ENCODE results near the gene PRR23B. TPM values are rescaled to one million over a fixed set of nuclear protein-coding genes. Genes with fewer than 3 reads are reported as not detected.

PRR23B gene
- total RNA-seq, 1 experiment from 2014 or later = not detected

DNA sequence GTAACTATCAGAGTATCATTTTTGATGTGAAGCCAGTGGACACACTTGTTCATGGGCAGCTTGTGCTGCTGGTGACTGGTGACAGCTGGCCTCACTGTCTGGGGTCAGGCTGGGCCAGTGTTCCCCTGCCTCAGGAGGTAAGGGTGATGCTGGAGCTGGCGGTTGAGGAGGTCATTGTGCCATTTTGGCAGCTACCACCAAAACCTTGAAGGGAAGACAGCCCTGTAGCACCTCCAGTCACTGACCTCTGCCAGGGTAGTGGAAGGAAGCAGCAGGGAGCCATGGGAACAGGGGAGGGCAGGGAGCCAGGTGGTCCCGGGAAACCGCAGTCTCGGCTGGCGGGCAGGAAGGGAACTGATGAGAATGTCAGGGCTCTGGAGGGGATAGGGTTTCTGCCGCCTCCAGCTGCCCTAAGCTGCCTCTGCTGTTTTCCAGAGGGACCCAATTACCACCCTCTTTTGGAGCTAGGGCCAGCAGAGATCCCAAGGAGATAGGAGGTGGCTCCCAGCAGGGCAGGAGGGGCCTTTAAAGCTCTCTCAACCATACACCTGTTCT, 48.9 kb downstream of the PRR23B start:
- Mint-ChIP-seq H3K27me3 (ENCODE audit: insufficient read depth, unreplicated experiment) (peaks cover 5% of the 10 kb centered on the region), H3K4me3 (ENCODE audit: unreplicated experiment) (no peak overlapping the region), H3K27ac (ENCODE audit: unreplicated experiment) (no peak overlapping the region), H3K4me1 (ENCODE audit: low read depth, unreplicated experiment) (no peaks in the 10 kb centered on the region), H3K36me3 (ENCODE audit: insufficient read depth, unreplicated experiment) (no peaks in the 10 kb centered on the region), H3K9me3 (ENCODE audit: unreplicated experiment) (no peaks in the 10 kb centered on the region)
- no peak for DNase-seq
- no peaks in the 10 kb centered on the region for H3K9me3 ChIP-seq
- no peaks in the 10 kb centered on the region for H3K36me3 ChIP-seq (ENCODE audit: control insufficient read depth, insufficient read depth, low read length)
- no TSS peak for BruUV-seq (replicated peaks)
- no peaks in the 10 kb centered on the region for H3K27me3 ChIP-seq (replicated peaks; ENCODE audit: control insufficient read depth, insufficient read depth, low read length)
- intact Hi-C loops (cut with micrococcal nuclease; ENCODE audit: unreplicated experiment) = no loop called here
- no peak overlapping the region for H3K4me3 ChIP-seq (ENCODE audit: low read depth, low read length)
- ChIA-PET CTCF (no interaction called here), POLR2A (no interaction called here)
- no peaks in the 10 kb centered on the region for H3K4me1 ChIP-seq
- TF ChIP-seq, protein P1, sequence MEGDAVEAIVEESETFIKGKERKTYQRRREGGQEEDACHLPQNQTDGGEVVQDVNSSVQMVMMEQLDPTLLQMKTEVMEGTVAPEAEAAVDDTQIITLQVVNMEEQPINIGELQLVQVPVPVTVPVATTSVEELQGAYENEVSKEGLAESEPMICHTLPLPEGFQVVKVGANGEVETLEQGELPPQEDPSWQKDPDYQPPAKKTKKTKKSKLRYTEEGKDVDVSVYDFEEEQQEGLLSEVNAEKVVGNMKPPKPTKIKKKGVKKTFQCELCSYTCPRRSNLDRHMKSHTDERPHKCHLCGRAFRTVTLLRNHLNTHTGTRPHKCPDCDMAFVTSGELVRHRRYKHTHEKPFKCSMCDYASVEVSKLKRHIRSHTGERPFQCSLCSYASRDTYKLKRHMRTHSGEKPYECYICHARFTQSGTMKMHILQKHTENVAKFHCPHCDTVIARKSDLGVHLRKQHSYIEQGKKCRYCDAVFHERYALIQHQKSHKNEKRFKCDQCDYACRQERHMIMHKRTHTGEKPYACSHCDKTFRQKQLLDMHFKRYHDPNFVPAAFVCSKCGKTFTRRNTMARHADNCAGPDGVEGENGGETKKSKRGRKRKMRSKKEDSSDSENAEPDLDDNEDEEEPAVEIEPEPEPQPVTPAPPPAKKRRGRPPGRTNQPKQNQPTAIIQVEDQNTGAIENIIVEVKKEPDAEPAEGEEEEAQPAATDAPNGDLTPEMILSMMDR (IDR thresholded peaks at IDR 0.05; ENCODE audit: insufficient read depth in 1 of 2, low read depth in 1 of 2, low read length in 1 of 2, severe bottlenecking in 1 of 2, unreplicated experiment in 1 of 2) = no peak

Other genes with a start within 250 kb of the PRR23B start
- gene PIK3CB, start 186.0 kb downstream of the PRR23B start, total RNA-seq (2022) = 29.7 and 31.5 TPM in 2 replicates
- gene FOXL2, start 73.8 kb downstream of the PRR23B start, total RNA-seq (2022) = 1.4 and 1.8 TPM in 2 replicates
- gene FOXL2NB, start 73.7 kb downstream of the PRR23B start, total RNA-seq (2022) = 2.0 and 2.2 TPM in 2 replicates
- not detected in 2 replicates for gene PRR23A, start 14.7 kb downstream of the PRR23B start, total RNA-seq (2022)
- gene PRR23C, start 24.0 kb upstream of the PRR23B start, total RNA-seq (2022) = not detected in 2 replicates